Measurements from ENCODE around the gene ZFAND3.

GRCh38 chr6:37915463-37915862 lies 95.9 kb downstream of the ZFAND3 start:
- TF ChIP-seq CTCF (IDR thresholded peaks at IDR 0.05) (no peak), POLR2A (IDR thresholded peaks at IDR 0.05) (no peak), POLR2AphosphoS5 (IDR thresholded peaks at IDR 0.05; ENCODE audit: insufficient read depth in 1 of 2, low read depth in 1 of 2) (no peak)
